HS-27A (cell line): ENCODE results near the gene SRSF11.
A peak's percentile ranks its signal among the peaks of the same experiment; 100 is the strongest.
"Not testable (repeated sequence)": the region's sequence is repeated elsewhere in the genome, so short reads cannot be mapped to it uniquely, and the experiment has no call there.

Experiments
- DNase-seq: peaks from one replicate; pipeline ENCODE4 v3.0.0-alpha.2; 2012; ENCODE audit warnings: low read depth, missing footprints

SRSF11 gene

GRCh38 chr1:70221238-70222121 is at the start of gene SRSF11:
SRSF11 (plus strand) TSS chr1:70221380; CDS start chr1:70221637, 257 bp downstream.
- peak; percentile 84 for DNase-seq

GRCh38 chr1:70171512-70171911 is 49.7 kb upstream of the SRSF11 start:
- no peak for DNase-seq

GRCh38 chr1:70185181-70185580 is 36.0 kb upstream of the SRSF11 start:
- DNase-seq: not testable (repeated sequence)

- no peak for DNase-seq
Observed at GRCh38 chr1:70188522-70188921, 32.7 kb upstream of the SRSF11 start.

- no peak for DNase-seq
Observed at GRCh38 chr1:70190180-70190579, 31.0 kb upstream of the SRSF11 start.

GRCh38 chr1:70192446-70192845 is 28.7 kb upstream of the SRSF11 start:
- DNase-seq: not testable (repeated sequence)

- DNase-seq: no peak
Observed at GRCh38 chr1:70194601-70195000, 26.6 kb upstream of the SRSF11 start.

GRCh38 chr1:70195342-70195741 is 25.8 kb upstream of the SRSF11 start:
- DNase-seq: no peak

GRCh38 chr1:70196333-70196732 is 24.8 kb upstream of the SRSF11 start:
- DNase-seq: no peak

- no peak for DNase-seq
Observed at GRCh38 chr1:70200065-70200464, 21.1 kb upstream of the SRSF11 start.

- no peak for DNase-seq
Observed at GRCh38 chr1:70202173-70202758, 18.9 kb upstream of the SRSF11 start.

- DNase-seq: no peak
Observed at GRCh38 chr1:70204139-70204538, 17.0 kb upstream of the SRSF11 start.

GRCh38 chr1:70204600-70204999 is 16.6 kb upstream of the SRSF11 start:
- peak; percentile 9 for DNase-seq

GRCh38 chr1:70205071-70205433 is 16.1 kb upstream of the SRSF11 start:
- DNase-seq: no peak

GRCh38 chr1:70205434-70206118 is 15.6 kb upstream of the SRSF11 start, which contains the start of gene LRRC40:
LRRC40 (minus strand) TSS chr1:70205579; CDS start chr1:70205540, 39 bp downstream.
- peak; percentile 94 for DNase-seq

- not testable (repeated sequence) for DNase-seq
Observed at GRCh38 chr1:70206833-70207232, 14.3 kb upstream of the SRSF11 start.

- no peak for DNase-seq
Observed at GRCh38 chr1:70207492-70207891, 13.7 kb upstream of the SRSF11 start.

GRCh38 chr1:70208292-70208691 is 12.9 kb upstream of the SRSF11 start:
- no peak for DNase-seq

GRCh38 chr1:70210820-70211219 is 10.4 kb upstream of the SRSF11 start:
- DNase-seq: no peak

GRCh38 chr1:70211541-70211940 is 9.6 kb upstream of the SRSF11 start:
- DNase-seq: no peak

GRCh38 chr1:70220015-70220414 is 1.2 kb upstream of the SRSF11 start:
- no peak for DNase-seq

- no peak for DNase-seq
Observed at GRCh38 chr1:70220517-70221237, 503 bp upstream of the SRSF11 start.
